HEK293 (cell line): ENCODE results near the gene UTP4.

Experiments
- BCL6B ChIP-seq: fragments of 450-650 bp; formaldehyde crosslinking; IDR thresholded peaks from 2 replicates; pipeline ENCODE4 v1.5.1; 2017; ENCODE audit warnings: missing biosample characterization, missing genetic modification characterization
- CTCF ChIP-seq: fragments of 450-650 bp; formaldehyde crosslinking; IDR thresholded peaks from 2 replicates; pipeline ENCODE4 v1.5.1; 2016; ENCODE audit warnings: missing biosample characterization, missing genetic modification characterization
- REPIN1 ChIP-seq: fragments of 450-650 bp; formaldehyde crosslinking; IDR thresholded peaks from 2 replicates; pipeline ENCODE4 v1.5.1; 2017; ENCODE audit warnings: missing biosample characterization, missing genetic modification characterization, low read depth
- REST ChIP-seq: fragments of 450-650 bp; formaldehyde crosslinking; IDR thresholded peaks from 2 replicates; pipeline ENCODE4 v1.5.1; 2016; ENCODE audit warnings: missing biosample characterization, missing genetic modification characterization
- YY1 ChIP-seq: fragments of 450-650 bp; formaldehyde crosslinking; IDR thresholded peaks from 2 replicates; pipeline ENCODE4 v1.5.1; 2018; ENCODE audit warnings: missing biosample characterization, missing genetic modification characterization
- ZBTB7A ChIP-seq: fragments of 450-650 bp; formaldehyde crosslinking; IDR thresholded peaks from 2 replicates; pipeline ENCODE4 v1.5.1; 2016; ENCODE audit warnings: low read depth, missing biosample characterization, missing genetic modification characterization
- ZNF501 ChIP-seq: fragments of 450-650 bp; formaldehyde crosslinking; IDR thresholded peaks from 2 replicates; pipeline ENCODE4 v1.5.1; 2016; ENCODE audit warnings: missing biosample characterization, missing genetic modification characterization
- TF ChIP-seq, protein P1 (sequence below): IDR thresholded peaks from 2 replicates; pipeline ENCODE4 v1.6.1; 2011; ENCODE audit warnings: mild to moderate bottlenecking, low read depth, low read length, borderline replicate concordance

- TF ChIP-seq BCL6B (tag by site-specific recombination) = no peak
- no peak for TF ChIP-seq CTCF (tag by site-specific recombination)
- TF ChIP-seq, protein P1, sequence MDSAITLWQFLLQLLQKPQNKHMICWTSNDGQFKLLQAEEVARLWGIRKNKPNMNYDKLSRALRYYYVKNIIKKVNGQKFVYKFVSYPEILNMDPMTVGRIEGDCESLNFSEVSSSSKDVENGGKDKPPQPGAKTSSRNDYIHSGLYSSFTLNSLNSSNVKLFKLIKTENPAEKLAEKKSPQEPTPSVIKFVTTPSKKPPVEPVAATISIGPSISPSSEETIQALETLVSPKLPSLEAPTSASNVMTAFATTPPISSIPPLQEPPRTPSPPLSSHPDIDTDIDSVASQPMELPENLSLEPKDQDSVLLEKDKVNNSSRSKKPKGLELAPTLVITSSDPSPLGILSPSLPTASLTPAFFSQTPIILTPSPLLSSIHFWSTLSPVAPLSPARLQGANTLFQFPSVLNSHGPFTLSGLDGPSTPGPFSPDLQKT = no peak
- no peak for TF ChIP-seq REPIN1 (tag by site-specific recombination)
- no peak for TF ChIP-seq YY1 (tag by site-specific recombination)
- no peak for TF ChIP-seq REST (tag by site-specific recombination)
- no peak for TF ChIP-seq ZBTB7A (tag by site-specific recombination)
- no peak for TF ChIP-seq ZNF501 (tag by site-specific recombination)
These were observed 22.8 kb upstream of the UTP4 start for GRCh38 chr16:69109486-69110270.
